Measurements from ENCODE around the gene MAPK1.

GRCh38 chr22:21761994-21762680, 105.3 kb downstream of the MAPK1 start:
- TF ChIP-seq CTCF (IDR thresholded peaks at IDR 0.05; ENCODE audit: low read depth, low read length) (no peak), EZH2phosphoT487 (IDR thresholded peaks at IDR 0.05; ENCODE audit: low read depth) (no peak)
